Erythroblast (primary cell): ENCODE data around the gene MYO16.

Experiments
- GATA1 ChIP-seq: IDR thresholded peaks from 2 replicates; pipeline ENCODE4 v1.6.1; 2011; ENCODE audit warnings: low read depth, mild to moderate bottlenecking, control low read depth, low read length, moderate library complexity
- POLR2A ChIP-seq: IDR thresholded peaks from 2 replicates; pipeline ENCODE4 v1.6.1; 2011; ENCODE audit warnings: mild to moderate bottlenecking, low read length

GRCh38 chr13:108889324-108889984, 260.0 kb downstream of the MYO16 start:
- TF ChIP-seq POLR2A, result no peak
- TF ChIP-seq GATA1, result no peak
